Epithelial cell of esophagus (primary cell): ENCODE data around the gene PCDH15.

Source experiments
- DNase-seq: peaks from one replicate; pipeline ENCODE4 v3.0.0; 2010; ENCODE audit warnings: low read depth
- H3K4me3 ChIP-seq: 2 replicates; pipeline ENCODE4 v1.5.1; 2011; ENCODE audit warnings: mild to moderate bottlenecking, low read length, control low read depth
- CTCF ChIP-seq: IDR thresholded peaks from 2 replicates; pipeline ENCODE4 v1.5.1; 2011; ENCODE audit warnings: low read depth, mild to moderate bottlenecking, low read length, control low read depth, inconsistent platforms; ENCODE audit not compliant: insufficient read depth; ENCODE audit errors: missing control alignments

The PCDH15 gene

GRCh38 chr10:54010337-54010933 lies 790.6 kb downstream of the PCDH15 start:
- DNase-seq = no peak
- no peak overlapping the region for H3K4me3 ChIP-seq
- TF ChIP-seq CTCF = no peak

DNA sequence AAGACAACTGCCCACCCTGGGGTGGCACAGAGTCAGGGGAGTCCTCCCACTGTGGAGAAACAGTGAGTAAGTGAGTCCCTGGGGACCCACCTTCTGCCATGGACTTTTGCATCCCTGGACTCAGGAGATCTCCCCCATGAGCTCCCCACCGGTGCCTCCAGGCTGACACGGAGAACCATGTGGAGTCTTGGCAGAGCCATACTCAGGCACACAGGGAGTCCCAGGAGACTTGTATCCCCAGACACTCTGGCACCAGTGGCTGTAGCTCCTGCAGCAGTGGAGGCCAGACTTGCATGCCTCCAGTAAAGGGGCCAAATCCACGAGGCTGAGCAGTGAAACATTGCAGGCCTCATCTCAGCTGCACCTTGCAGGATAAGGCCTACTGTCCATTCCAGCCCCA lies 791.4 kb downstream of the PCDH15 start:
- TF ChIP-seq CTCF = no peak
- no peak for DNase-seq
- no peak overlapping the region for H3K4me3 ChIP-seq

- no peak for DNase-seq
- TF ChIP-seq CTCF = no peak
These were observed 799.0 kb downstream of the PCDH15 start for GRCh38 chr10:54002077-54002476.

DNA sequence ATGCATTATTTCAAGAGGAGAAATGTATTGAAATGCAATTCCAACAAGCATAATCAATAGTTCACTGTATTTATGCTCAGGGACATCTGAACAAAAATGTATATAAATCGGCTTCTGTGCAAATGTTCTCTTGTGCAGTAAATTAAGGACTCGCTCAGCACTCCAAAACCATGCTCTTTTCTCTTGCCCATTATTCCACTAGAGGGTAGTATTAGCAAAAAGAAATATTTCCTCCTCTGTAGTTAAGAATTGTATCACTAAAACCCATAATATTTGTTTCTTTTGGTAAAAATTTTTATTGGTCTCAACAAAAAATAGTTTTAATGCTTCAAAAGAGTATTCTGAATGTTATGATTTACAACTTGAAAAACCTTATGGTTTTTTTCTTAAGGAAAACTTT lies 803.1 kb downstream of the PCDH15 start:
- peak; percentile 26 for DNase-seq
- H3K4me3 ChIP-seq = no peak overlapping the region
- TF ChIP-seq CTCF = peak; percentile 55

More at GRCh38 chr10:54002077-54002476, 799.0 kb downstream of the PCDH15 start:
- H3K4me3 ChIP-seq = no peak overlapping the region

DNA sequence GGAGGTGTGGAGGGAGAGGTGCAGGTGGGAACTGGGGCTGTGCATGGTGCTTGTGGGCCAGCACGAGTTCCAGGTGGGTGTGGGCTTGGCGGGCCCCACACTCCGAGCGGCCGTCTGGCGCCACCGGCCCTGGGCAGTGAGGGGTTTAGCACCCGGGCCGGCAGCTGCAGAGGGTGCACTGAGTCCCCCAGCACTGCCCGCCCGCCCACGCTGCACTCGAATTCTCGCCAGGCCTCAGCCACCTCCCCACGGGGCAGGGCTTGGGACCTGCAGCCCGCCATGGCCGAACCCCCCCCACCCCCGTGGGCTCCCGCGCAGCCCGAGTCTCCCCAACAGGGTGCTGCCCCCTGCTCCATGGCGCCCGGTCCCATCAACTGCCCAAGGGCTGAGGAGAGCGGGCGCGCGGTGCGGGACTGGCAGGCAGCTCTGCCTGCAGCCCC lies 810.2 kb downstream of the PCDH15 start:
- no peak for TF ChIP-seq CTCF
- H3K4me3 ChIP-seq = no peak overlapping the region
- no peak for DNase-seq

GRCh38 chr10:53983431-53983830 lies 817.6 kb downstream of the PCDH15 start:
- no peak for TF ChIP-seq CTCF
- DNase-seq = no peak
- H3K4me3 ChIP-seq = no peak overlapping the region

DNA sequence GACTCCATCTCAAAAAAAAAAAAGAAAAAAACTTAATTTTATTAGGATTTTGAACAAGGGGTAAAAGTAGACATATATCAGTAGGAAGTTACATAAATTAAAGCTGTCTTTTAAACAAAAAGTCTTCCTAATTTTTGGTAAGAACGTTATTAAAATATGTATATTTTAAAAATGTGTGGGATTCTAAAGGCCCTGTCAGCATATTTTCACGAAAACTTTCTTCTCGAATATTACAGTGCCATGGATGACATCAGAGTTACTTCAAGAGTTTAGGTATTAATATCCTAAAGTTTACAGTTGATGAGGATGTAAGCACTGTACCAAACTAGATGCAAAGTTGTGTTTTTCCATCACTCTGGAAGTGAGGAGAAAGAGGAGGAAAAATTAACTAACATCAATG lies 820.8 kb downstream of the PCDH15 start:
- no peak overlapping the region for H3K4me3 ChIP-seq
- no peak for DNase-seq
- no peak for TF ChIP-seq CTCF
